HEK293 (cell line): Measurements from ENCODE around the gene MAGI2.
A peak's percentile ranks its signal among the peaks of the same experiment; 100 is the strongest.

Experiments used
- GLI2 ChIP-seq: fragments of 450-650 bp; formaldehyde crosslinking; IDR thresholded peaks from 2 replicates; pipeline ENCODE4; 2017; ENCODE audit warnings: missing biosample characterization, missing genetic modification characterization, low read depth, borderline replicate concordance
- GLIS2 ChIP-seq: fragments of 450-650 bp; formaldehyde crosslinking; IDR thresholded peaks from 2 replicates; pipeline ENCODE4 v1.5.1; 2016; ENCODE audit warnings: missing biosample characterization, missing genetic modification characterization
- HOXD13 ChIP-seq: sonication (generic); formaldehyde crosslinking; IDR thresholded peaks from 2 replicates; pipeline ENCODE4 v1.8.0; 2022; ENCODE audit warnings: missing genetic modification reagents, borderline replicate concordance
- KLF1 ChIP-seq: fragments of 450-650 bp; formaldehyde crosslinking; IDR thresholded peaks from 2 replicates; pipeline ENCODE4 v1.5.1; 2016; ENCODE audit warnings: missing biosample characterization, missing genetic modification characterization
- KLF16 ChIP-seq: fragments of 450-650 bp; formaldehyde crosslinking; IDR thresholded peaks from 2 replicates; pipeline ENCODE4 v1.5.1; 2017; ENCODE audit warnings: missing biosample characterization, missing genetic modification characterization
- KLF8 ChIP-seq: fragments of 450-650 bp; formaldehyde crosslinking; IDR thresholded peaks from 2 replicates; pipeline ENCODE4 v1.5.1; 2016; ENCODE audit warnings: missing biosample characterization, missing genetic modification characterization
- SP2 ChIP-seq: fragments of 450-650 bp; formaldehyde crosslinking; IDR thresholded peaks from 2 replicates; pipeline ENCODE4 v1.5.1; 2016; ENCODE audit warnings: missing biosample characterization, missing genetic modification characterization
- SP3 ChIP-seq: fragments of 450-650 bp; formaldehyde crosslinking; IDR thresholded peaks from 2 replicates; pipeline ENCODE4 v1.5.1; 2016; ENCODE audit warnings: missing biosample characterization, missing genetic modification characterization
- ZBTB17 ChIP-seq: fragments of 450-650 bp; formaldehyde crosslinking; IDR thresholded peaks from 2 replicates; pipeline ENCODE4 v1.5.1; 2016; ENCODE audit warnings: missing biosample characterization, missing genetic modification characterization
- ZNF121 ChIP-seq: fragments of 450-650 bp; formaldehyde crosslinking; IDR thresholded peaks from 2 replicates; pipeline ENCODE4 v1.5.1; 2016; ENCODE audit warnings: missing biosample characterization, missing genetic modification characterization
- ZNF169 ChIP-seq: fragments of 450-650 bp; formaldehyde crosslinking; IDR thresholded peaks from 2 replicates; pipeline ENCODE4 v1.5.1; 2016; ENCODE audit warnings: missing biosample characterization, missing genetic modification characterization
- ZNF19 ChIP-seq: fragments of 450-650 bp; formaldehyde crosslinking; IDR thresholded peaks from 2 replicates; pipeline ENCODE4; 2016; ENCODE audit warnings: missing biosample characterization, missing genetic modification characterization, low read depth
- ZNF214 ChIP-seq: fragments of 450-650 bp; formaldehyde crosslinking; IDR thresholded peaks from 2 replicates; pipeline ENCODE4 v1.5.1; 2017; ENCODE audit warnings: missing biosample characterization, mild to moderate bottlenecking, missing genetic modification characterization, borderline replicate concordance
- ZNF239 ChIP-seq: fragments of 450-650 bp; formaldehyde crosslinking; IDR thresholded peaks from 2 replicates; pipeline ENCODE4 v1.5.1; 2016; ENCODE audit warnings: missing biosample characterization, missing genetic modification characterization
- ZNF311 ChIP-seq: fragments of 450-650 bp; formaldehyde crosslinking; IDR thresholded peaks from 2 replicates; pipeline ENCODE4 v1.5.1; 2017; ENCODE audit warnings: missing biosample characterization, missing genetic modification characterization, borderline replicate concordance
- ZNF341 ChIP-seq: fragments of 450-650 bp; formaldehyde crosslinking; IDR thresholded peaks from 2 replicates; pipeline ENCODE4; 2016; ENCODE audit warnings: low read depth, missing biosample characterization, missing genetic modification characterization
- ZNF391 ChIP-seq: fragments of 450-650 bp; formaldehyde crosslinking; IDR thresholded peaks from 2 replicates; pipeline ENCODE4 v1.5.1; 2016; ENCODE audit warnings: low read depth, missing biosample characterization, missing genetic modification characterization, borderline replicate concordance
- ZNF394 ChIP-seq: fragments of 450-650 bp; formaldehyde crosslinking; IDR thresholded peaks from 2 replicates; pipeline ENCODE4 v1.5.1; 2016; ENCODE audit warnings: missing biosample characterization, missing genetic modification characterization, mild to moderate bottlenecking, moderate library complexity, borderline replicate concordance
- ZNF426 ChIP-seq: fragments of 450-650 bp; formaldehyde crosslinking; IDR thresholded peaks from 2 replicates; pipeline ENCODE4 v1.5.1; 2017; ENCODE audit warnings: missing biosample characterization, missing genetic modification characterization, mild to moderate bottlenecking, inconsistent platforms, moderate library complexity
- ZNF433 ChIP-seq: fragments of 450-650 bp; formaldehyde crosslinking; IDR thresholded peaks from 2 replicates; pipeline ENCODE4 v1.5.1; 2016; ENCODE audit warnings: missing biosample characterization, missing genetic modification characterization, low read depth
- ZNF510 ChIP-seq: fragments of 450-650 bp; formaldehyde crosslinking; IDR thresholded peaks from 2 replicates; pipeline ENCODE4 v1.5.1; 2018; ENCODE audit warnings: mild to moderate bottlenecking, missing genetic modification characterization, missing biosample characterization; ENCODE audit not compliant: insufficient replicate concordance
- ZNF610 ChIP-seq: fragments of 450-650 bp; formaldehyde crosslinking; IDR thresholded peaks from 2 replicates; pipeline ENCODE4 v1.5.1; 2016; ENCODE audit warnings: missing biosample characterization, missing genetic modification characterization, borderline replicate concordance
- ZNF624 ChIP-seq: fragments of 450-650 bp; formaldehyde crosslinking; IDR thresholded peaks from 2 replicates; pipeline ENCODE4 v1.5.1; 2017; ENCODE audit warnings: missing biosample characterization, missing genetic modification characterization
- ZNF785 ChIP-seq: fragments of 450-650 bp; formaldehyde crosslinking; IDR thresholded peaks from 2 replicates; pipeline ENCODE4 v1.5.1; 2016; ENCODE audit warnings: missing biosample characterization, missing genetic modification characterization
- ZSCAN30 ChIP-seq: fragments of 450-650 bp; IDR thresholded peaks from 2 replicates; pipeline ENCODE4 v1.5.1; 2018; ENCODE audit warnings: missing biosample characterization, mild to moderate bottlenecking, missing genetic modification characterization, moderate library complexity
- TF ChIP-seq, protein P1 (sequence below): fragments of 450-650 bp; formaldehyde crosslinking; IDR thresholded peaks from 2 replicates; pipeline ENCODE4 v1.5.1; 2016; ENCODE audit warnings: missing biosample characterization, missing genetic modification characterization
- TF ChIP-seq, protein P2 (sequence below): fragments of 450-650 bp; formaldehyde crosslinking; IDR thresholded peaks from 2 replicates; pipeline ENCODE4 v1.5.1; 2017; ENCODE audit warnings: missing biosample characterization, missing genetic modification characterization
- TF ChIP-seq, protein P3 (sequence below): fragments of 450-650 bp; formaldehyde crosslinking; IDR thresholded peaks from 2 replicates; pipeline ENCODE4; 2016; ENCODE audit warnings: missing biosample characterization, missing genetic modification characterization
- TF ChIP-seq, protein P4 (sequence below): fragments of 450-650 bp; formaldehyde crosslinking; conservative IDR thresholded peaks from 2 replicates; pipeline ENCODE4 v1.5.1; 2016; ENCODE audit warnings: low read depth, missing biosample characterization, missing genetic modification characterization
- TF ChIP-seq, protein P5 (sequence below): IDR thresholded peaks from 2 replicates; pipeline ENCODE4 v1.6.1; 2011; ENCODE audit warnings: mild to moderate bottlenecking, low read depth, low read length, borderline replicate concordance

Gene MAGI2

DNA sequence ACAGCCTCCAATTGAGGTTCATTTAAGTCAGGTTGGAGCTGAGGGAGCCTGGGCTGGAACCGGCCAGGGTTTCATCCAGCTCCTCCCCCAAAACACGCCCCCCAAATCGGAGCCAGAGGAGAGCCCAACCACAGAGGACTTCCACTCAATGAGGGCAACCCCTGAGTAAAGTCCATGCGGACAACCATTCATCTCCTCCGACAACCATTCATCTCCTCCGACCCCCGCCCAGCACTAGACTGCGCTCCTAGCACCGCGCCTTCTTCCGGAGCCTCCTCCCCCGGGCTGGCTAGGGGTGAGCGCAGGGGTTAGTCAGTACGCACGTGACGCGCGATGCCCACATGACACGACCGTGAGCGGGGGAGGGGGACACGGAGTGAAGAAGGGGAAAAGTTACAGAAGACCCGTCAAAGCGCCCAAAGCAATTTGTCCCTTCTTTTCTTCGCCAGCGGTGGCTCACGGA, 1.4 kb downstream of the MAGI2 start (continued):
- TF ChIP-seq KLF8 (tag by site-specific recombination): peak; percentile 74
- no peak for TF ChIP-seq ZNF169
- TF ChIP-seq SP3: peak; percentile 69
- TF ChIP-seq KLF16 (tag by site-specific recombination): 0 out of 2 replicates have a peak, but pooled peaks have one; percentile 30
- TF ChIP-seq, protein P1, sequence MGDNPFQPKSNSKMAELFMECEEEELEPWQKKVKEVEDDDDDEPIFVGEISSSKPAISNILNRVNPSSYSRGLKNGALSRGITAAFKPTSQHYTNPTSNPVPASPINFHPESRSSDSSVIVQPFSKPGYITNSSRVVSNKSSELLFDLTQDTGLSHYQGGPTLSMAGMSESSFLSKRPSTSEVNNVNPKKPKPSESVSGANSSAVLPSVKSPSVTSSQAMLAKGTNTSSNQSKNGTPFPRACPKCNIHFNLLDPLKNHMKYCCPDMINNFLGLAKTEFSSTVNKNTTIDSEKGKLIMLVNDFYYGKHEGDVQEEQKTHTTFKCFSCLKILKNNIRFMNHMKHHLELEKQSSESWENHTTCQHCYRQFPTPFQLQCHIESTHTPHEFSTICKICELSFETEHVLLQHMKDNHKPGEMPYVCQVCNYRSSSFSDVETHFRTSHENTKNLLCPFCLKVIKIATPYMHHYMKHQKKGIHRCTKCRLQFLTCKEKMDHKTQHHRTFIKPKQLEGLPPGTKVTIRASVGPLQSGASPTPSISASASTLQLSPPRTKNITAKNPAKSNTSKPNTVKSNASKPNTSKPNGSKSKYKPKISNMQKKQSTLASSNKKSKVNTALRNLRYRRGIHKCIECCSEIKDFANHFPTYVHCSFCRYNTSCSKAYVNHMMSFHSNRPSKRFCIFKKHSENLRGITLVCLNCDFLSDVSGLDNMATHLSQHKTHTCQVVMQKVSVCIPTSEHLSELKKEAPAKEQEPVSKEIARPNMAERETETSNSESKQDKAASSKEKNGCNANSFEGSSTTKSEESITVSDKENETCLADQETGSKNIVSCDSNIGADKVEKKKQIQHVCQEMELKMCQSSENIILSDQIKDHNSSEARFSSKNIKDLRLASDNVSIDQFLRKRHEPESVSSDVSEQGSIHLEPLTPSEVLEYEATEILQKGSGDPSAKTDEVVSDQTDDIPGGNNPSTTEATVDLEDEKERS: no peak
- TF ChIP-seq, protein P2, sequence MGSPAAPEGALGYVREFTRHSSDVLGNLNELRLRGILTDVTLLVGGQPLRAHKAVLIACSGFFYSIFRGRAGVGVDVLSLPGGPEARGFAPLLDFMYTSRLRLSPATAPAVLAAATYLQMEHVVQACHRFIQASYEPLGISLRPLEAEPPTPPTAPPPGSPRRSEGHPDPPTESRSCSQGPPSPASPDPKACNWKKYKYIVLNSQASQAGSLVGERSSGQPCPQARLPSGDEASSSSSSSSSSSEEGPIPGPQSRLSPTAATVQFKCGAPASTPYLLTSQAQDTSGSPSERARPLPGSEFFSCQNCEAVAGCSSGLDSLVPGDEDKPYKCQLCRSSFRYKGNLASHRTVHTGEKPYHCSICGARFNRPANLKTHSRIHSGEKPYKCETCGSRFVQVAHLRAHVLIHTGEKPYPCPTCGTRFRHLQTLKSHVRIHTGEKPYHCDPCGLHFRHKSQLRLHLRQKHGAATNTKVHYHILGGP: no peak
- no peak for TF ChIP-seq GLI2 (tag by site-specific recombination)
- no peak for TF ChIP-seq ZNF610 (tag by site-specific recombination)
- no peak for TF ChIP-seq ZSCAN30 (tag by site-specific recombination)
- TF ChIP-seq ZNF121 (tag by site-specific recombination): no peak
- TF ChIP-seq ZNF510 (tag by site-specific recombination): no peak
- 0 out of 2 replicates have a peak, but pooled peaks have one; percentile 38 for TF ChIP-seq KLF1 (tag by site-specific recombination)
- no peak for TF ChIP-seq ZNF426 (tag by site-specific recombination)
- no peak for TF ChIP-seq ZNF214 (tag by site-specific recombination)
- TF ChIP-seq ZBTB17 (tag by site-specific recombination): peak; percentile 58; the same call in 1 of the 2 replicates
- TF ChIP-seq ZNF624 (tag by site-specific recombination): no peak
- peak; percentile 83 for TF ChIP-seq SP2 (tag by site-specific recombination)
- TF ChIP-seq ZNF391 (tag by site-specific recombination): no peak
- TF ChIP-seq, protein P3, sequence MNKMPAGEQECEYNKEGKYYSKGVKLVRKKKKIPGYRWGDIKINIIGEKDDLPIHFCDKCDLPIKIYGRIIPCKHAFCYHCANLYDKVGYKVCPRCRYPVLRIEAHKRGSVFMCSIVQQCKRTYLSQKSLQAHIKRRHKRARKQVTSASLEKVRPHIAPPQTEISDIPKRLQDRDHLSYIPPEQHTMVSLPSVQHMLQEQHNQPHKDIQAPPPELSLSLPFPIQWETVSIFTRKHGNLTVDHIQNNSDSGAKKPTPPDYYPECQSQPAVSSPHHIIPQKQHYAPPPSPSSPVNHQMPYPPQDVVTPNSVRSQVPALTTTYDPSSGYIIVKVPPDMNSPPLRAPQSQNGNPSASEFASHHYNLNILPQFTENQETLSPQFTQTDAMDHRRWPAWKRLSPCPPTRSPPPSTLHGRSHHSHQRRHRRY: no peak
- no peak for TF ChIP-seq ZNF239
- TF ChIP-seq ZNF394 (tag by site-specific recombination): no peak
- TF ChIP-seq ZNF19 (tag by site-specific recombination): no peak
- TF ChIP-seq, protein P4, sequence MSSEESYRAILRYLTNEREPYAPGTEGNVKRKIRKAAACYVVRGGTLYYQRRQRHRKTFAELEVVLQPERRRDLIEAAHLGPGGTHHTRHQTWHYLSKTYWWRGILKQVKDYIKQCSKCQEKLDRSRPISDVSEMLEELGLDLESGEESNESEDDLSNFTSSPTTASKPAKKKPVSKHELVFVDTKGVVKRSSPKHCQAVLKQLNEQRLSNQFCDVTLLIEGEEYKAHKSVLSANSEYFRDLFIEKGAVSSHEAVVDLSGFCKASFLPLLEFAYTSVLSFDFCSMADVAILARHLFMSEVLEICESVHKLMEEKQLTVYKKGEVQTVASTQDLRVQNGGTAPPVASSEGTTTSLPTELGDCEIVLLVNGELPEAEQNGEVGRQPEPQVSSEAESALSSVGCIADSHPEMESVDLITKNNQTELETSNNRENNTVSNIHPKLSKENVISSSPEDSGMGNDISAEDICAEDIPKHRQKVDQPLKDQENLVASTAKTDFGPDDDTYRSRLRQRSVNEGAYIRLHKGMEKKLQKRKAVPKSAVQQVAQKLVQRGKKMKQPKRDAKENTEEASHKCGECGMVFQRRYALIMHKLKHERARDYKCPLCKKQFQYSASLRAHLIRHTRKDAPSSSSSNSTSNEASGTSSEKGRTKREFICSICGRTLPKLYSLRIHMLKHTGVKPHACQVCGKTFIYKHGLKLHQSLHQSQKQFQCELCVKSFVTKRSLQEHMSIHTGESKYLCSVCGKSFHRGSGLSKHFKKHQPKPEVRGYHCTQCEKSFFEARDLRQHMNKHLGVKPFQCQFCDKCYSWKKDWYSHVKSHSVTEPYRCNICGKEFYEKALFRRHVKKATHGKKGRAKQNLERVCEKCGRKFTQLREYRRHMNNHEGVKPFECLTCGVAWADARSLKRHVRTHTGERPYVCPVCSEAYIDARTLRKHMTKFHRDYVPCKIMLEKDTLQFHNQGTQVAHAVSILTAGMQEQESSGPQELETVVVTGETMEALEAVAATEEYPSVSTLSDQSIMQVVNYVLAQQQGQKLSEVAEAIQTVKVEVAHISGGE (tag by site-specific recombination): peak; percentile 40; the same call in 1 of the 2 replicates
- TF ChIP-seq ZNF311 (tag by site-specific recombination): no peak
- TF ChIP-seq, protein P5, sequence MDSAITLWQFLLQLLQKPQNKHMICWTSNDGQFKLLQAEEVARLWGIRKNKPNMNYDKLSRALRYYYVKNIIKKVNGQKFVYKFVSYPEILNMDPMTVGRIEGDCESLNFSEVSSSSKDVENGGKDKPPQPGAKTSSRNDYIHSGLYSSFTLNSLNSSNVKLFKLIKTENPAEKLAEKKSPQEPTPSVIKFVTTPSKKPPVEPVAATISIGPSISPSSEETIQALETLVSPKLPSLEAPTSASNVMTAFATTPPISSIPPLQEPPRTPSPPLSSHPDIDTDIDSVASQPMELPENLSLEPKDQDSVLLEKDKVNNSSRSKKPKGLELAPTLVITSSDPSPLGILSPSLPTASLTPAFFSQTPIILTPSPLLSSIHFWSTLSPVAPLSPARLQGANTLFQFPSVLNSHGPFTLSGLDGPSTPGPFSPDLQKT: no peak
- TF ChIP-seq HOXD13: no peak
- TF ChIP-seq ZNF433 (tag by site-specific recombination): no peak
- TF ChIP-seq ZNF341: peak; percentile 93
- TF ChIP-seq ZNF785 (tag by site-specific recombination): no peak
- TF ChIP-seq GLIS2 (tag by site-specific recombination): peak; percentile 95
